ENCODE data around the gene KLK4. TPM values are rescaled to one million over a fixed set of nuclear protein-coding genes. Genes with fewer than 3 reads are reported as not detected.
A peak's percentile ranks its signal among the peaks of the same experiment; 100 is the strongest.

The KLK4 gene
- total and polyA plus RNA-seq, 7 experiments from 2014 or later, result not detected

DNA sequence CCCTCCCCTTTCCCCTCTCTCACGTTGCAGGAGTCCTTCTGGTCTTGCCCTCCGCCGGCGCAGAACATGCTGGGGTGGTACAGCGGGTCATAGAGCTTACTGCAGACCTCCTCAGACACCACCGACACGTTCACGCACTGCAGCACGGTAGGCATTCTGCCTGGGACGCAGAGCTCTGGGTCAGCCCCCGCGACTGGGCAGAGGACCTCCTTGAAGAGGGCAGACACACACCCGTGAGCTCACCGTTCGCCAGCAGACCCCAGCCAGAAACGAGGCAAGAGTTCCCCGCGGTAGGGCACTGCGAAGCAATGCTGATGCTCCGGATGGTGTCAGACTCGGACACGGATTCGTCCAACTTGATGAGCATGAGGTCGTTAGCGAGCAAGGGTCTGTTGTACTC is 2.9 kb downstream of the KLK4 start:
- H3K4me3 ChIP-seq (ENCODE audit: low read length), result no peak overlapping the region
- ATAC-seq, result no peak
- H3K4me1 Mint-ChIP-seq, result peaks cover 0 to 11% (median 6%) of the 10 kb centered on the region in 7 donors
- no peaks in the 10 kb centered on the region for H3K36me3 ChIP-seq (ENCODE audit: control insufficient read depth in 2 of 3, insufficient read depth in 3 of 3, low read length in 3 of 3)
- no peak overlapping the region for H3K27ac Mint-ChIP-seq
- H3K36me3 Mint-ChIP-seq, result no peaks in the 10 kb centered on the region
- no peak overlapping the region for H3K27ac ChIP-seq (ENCODE audit: low read depth, low read length)
- H3K9me3 ChIP-seq (ENCODE audit: control insufficient read depth in 2 of 3, low read length in 3 of 3), result no peaks in the 10 kb centered on the region
- H3K4me1 ChIP-seq (ENCODE audit: control insufficient read depth in 2 of 2, insufficient read depth in 2 of 2, low read length in 2 of 2), result no peaks in the 10 kb centered on the region
- ChIA-PET CTCF (no interaction called here), POLR2A (no interaction called here)
- peak overlapping the region in 2 of 10 donors; percentile 19 to 73 for H3K4me3 Mint-ChIP-seq
- H3K9me3 Mint-ChIP-seq, result peaks cover 0 to 4% (median 0%) of the 10 kb centered on the region in 11 donors
- H3K27me3 Mint-ChIP-seq, result peaks cover 37 to 83% (median 70%) of the 10 kb centered on the region in 5 donors
- intact Hi-C loops (cut with micrococcal nuclease), result no loop called here
- DNase-seq, result no peak
- peaks cover 0 to 3% of the 10 kb centered on the region in 2 donors for H3K27me3 ChIP-seq (ENCODE audit: control insufficient read depth in 2 of 2, insufficient read depth in 2 of 2, low read length in 2 of 2)

DNA sequence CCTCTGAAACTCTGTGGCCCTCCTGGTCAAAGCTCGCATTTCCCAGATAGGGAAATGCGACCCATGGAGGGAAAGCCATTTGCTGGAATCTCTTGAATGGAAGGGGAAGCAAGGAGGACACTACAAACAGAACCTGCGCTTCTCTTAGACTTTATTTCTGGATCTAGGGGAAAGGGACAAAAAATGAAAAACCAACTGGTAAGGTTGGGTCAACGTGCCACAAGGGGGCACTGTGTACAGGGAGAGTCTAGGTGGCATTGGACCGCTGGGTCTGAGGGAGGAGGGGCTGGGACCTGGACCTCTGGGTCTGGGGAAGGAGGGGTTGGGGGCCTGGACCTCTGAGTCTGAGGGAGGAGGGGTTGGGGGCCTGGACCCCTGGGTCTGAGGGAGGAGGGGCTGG is 5.0 kb downstream of the KLK4 start:
- Mint-ChIP-seq H3K9me3 (peaks cover 0 to 4% (median 0%) of the 10 kb centered on the region in 11 donors), H3K36me3 (no peaks in the 10 kb centered on the region), H3K27me3 (peaks cover 39 to 73% (median 69%) of the 10 kb centered on the region in 5 donors), H3K4me3 (no peak overlapping the region), H3K27ac (no peak overlapping the region), H3K4me1 (peaks cover 0 to 11% (median 6%) of the 10 kb centered on the region in 7 donors)
- Histone ChIP-seq H3K27ac (ENCODE audit: low read depth, low read length) (no peak overlapping the region), H3K27me3 (ENCODE audit: control insufficient read depth in 2 of 2, insufficient read depth in 2 of 2, low read length in 2 of 2) (peaks cover 0 to 3% of the 10 kb centered on the region in 2 donors), H3K9me3 (ENCODE audit: control insufficient read depth in 2 of 3, low read length in 3 of 3) (no peaks in the 10 kb centered on the region), H3K36me3 (ENCODE audit: control insufficient read depth in 2 of 3, insufficient read depth in 3 of 3, low read length in 3 of 3) (no peaks in the 10 kb centered on the region), H3K4me1 (ENCODE audit: control insufficient read depth in 2 of 2, insufficient read depth in 2 of 2, low read length in 2 of 2) (no peaks in the 10 kb centered on the region), H3K4me3 (ENCODE audit: low read length) (no peak overlapping the region)
- ChIA-PET CTCF (no interaction called here), POLR2A (no interaction called here)
- peak in 2 of 9 donors; percentile 9 to 44 for DNase-seq
- intact Hi-C loops (cut with micrococcal nuclease), result loop anchor here in 1 of 2 donors (1.0 kb wide), 1 partner anchor 16 kb away; no protein-coding TSS in a partner anchor
- ATAC-seq, result no peak

DNA sequence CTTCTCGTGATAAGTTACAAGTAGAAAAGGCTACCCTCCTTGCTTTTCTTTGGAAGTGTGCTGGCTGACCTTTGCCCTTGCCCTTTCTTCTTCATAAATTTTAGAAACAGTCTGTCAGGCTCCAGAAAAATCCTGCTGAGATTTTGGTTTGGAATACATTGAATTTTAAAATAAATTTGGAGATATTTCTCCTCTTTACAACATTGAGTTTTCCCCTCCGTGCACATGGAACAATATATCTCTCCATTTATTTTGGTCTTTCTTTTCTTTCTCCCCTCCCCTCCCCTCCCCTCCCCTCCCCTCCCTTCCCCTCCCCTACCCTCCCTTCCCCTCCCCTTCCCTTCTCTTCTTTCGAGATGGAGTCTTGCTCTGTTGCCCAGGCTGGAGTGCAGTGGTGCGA is 8.6 kb downstream of the KLK4 start:
- CTCF ChIA-PET, result no interaction called here
- Histone ChIP-seq H3K4me3 (ENCODE audit: low read length) (no peak overlapping the region), H3K9me3 (ENCODE audit: control insufficient read depth in 2 of 3, low read length in 3 of 3) (no peaks in the 10 kb centered on the region), H3K27ac (ENCODE audit: low read depth, low read length) (no peak overlapping the region), H3K27me3 (ENCODE audit: control insufficient read depth in 2 of 2, insufficient read depth in 2 of 2, low read length in 2 of 2) (no peaks in the 10 kb centered on the region), H3K4me1 (ENCODE audit: control insufficient read depth in 2 of 2, insufficient read depth in 2 of 2, low read length in 2 of 2) (no peaks in the 10 kb centered on the region), H3K36me3 (ENCODE audit: control insufficient read depth in 2 of 3, insufficient read depth in 3 of 3, low read length in 3 of 3) (no peaks in the 10 kb centered on the region)
- Mint-ChIP-seq H3K27me3 (peaks cover 8 to 54% (median 52%) of the 10 kb centered on the region in 5 donors), H3K4me3 (no peak overlapping the region), H3K4me1 (peaks cover 0 to 1% (median 0%) of the 10 kb centered on the region in 7 donors), H3K27ac (no peak overlapping the region), H3K9me3 (peaks cover 0 to 3% (median 0%) of the 10 kb centered on the region in 11 donors), H3K36me3 (no peaks in the 10 kb centered on the region)
- POLR2A ChIA-PET, result no interaction called here
- ATAC-seq (no peak), DNase-seq (no peak)
- intact Hi-C loops (cut with micrococcal nuclease), result no loop called here

DNA sequence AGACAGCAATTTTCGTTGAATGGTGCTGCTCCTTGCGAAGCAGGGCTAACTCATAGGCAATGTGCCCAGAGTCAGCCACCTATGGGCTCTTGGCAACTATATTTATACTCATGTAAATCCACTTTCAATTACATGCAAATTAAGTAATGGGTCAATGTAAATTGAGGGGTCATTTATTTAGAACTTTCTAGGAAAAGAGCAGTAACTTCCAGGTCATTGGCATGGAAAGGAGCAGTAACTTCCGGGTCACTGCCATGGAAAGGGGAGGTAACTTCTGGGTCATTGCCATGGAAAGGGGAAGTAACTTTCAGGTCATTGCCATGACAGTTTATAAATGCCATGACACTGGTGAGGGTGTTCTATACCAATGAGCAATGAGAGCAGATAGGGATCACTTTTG is 11.6 kb downstream of the KLK4 start:
- ChIA-PET CTCF (interaction anchor here (0.6 kb wide), 1 partner anchor 117 kb away, joined by 3 read pairs; no protein-coding TSS in a partner anchor), POLR2A (no interaction called here)
- intact Hi-C loops (cut with micrococcal nuclease), result no loop called here
- Mint-ChIP-seq H3K36me3 (peaks cover 0 to 4% (median 0%) of the 10 kb centered on the region in 5 donors), H3K27ac (no peak overlapping the region), H3K27me3 (peaks cover 5 to 51% (median 34%) of the 10 kb centered on the region in 5 donors), H3K9me3 (peaks cover 0 to 15% (median 5%) of the 10 kb centered on the region in 11 donors), H3K4me3 (no peak overlapping the region), H3K4me1 (peaks cover 0 to 1% (median 0%) of the 10 kb centered on the region in 7 donors)
- Histone ChIP-seq H3K27me3 (ENCODE audit: control insufficient read depth in 2 of 2, insufficient read depth in 2 of 2, low read length in 2 of 2) (no peaks in the 10 kb centered on the region), H3K27ac (ENCODE audit: low read depth, low read length) (no peak overlapping the region), H3K36me3 (ENCODE audit: control insufficient read depth in 2 of 3, insufficient read depth in 3 of 3, low read length in 3 of 3) (no peaks in the 10 kb centered on the region), H3K4me1 (ENCODE audit: control insufficient read depth in 2 of 2, insufficient read depth in 2 of 2, low read length in 2 of 2) (no peaks in the 10 kb centered on the region), H3K4me3 (ENCODE audit: low read length) (no peak overlapping the region), H3K9me3 (ENCODE audit: control insufficient read depth in 2 of 3, low read length in 3 of 3) (peaks cover 0 to 5% (median 0%) of the 10 kb centered on the region in 3 experiments)
- ATAC-seq (no peak), DNase-seq (no peak)

DNA sequence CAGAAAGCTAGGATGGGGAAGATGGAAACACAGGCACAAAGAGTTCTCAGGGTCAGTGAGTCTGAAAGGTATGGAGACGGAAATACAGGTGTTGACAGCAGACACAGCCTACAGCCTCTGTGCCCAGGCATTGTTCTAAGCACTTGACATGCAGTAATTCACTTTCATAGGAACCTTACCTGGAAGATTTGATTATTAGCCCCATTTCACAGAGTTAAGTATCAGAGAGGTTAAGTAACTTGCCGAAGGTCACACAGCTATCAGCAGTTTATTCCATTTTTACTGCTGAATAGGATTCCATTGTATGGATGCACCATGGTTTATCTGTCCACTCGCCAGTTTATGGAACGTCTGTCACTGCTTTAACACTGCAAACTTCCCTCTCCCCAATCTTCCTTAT is 13.2 kb downstream of the KLK4 start:
- Mint-ChIP-seq H3K9me3 (peaks cover 0 to 23% (median 5%) of the 10 kb centered on the region in 11 donors), H3K36me3 (peaks cover 0 to 4% (median 0%) of the 10 kb centered on the region in 5 donors), H3K27me3 (peaks cover 5 to 61% (median 37%) of the 10 kb centered on the region in 5 donors), H3K27ac (no peak overlapping the region), H3K4me1 (peaks cover 0 to 1% (median 0%) of the 10 kb centered on the region in 7 donors), H3K4me3 (no peak overlapping the region)
- ChIA-PET CTCF (no interaction called here), POLR2A (no interaction called here)
- Histone ChIP-seq H3K9me3 (ENCODE audit: control insufficient read depth in 2 of 3, low read length in 3 of 3) (peaks cover 0 to 9% (median 0%) of the 10 kb centered on the region in 3 experiments), H3K4me1 (ENCODE audit: control insufficient read depth in 2 of 2, insufficient read depth in 2 of 2, low read length in 2 of 2) (no peaks in the 10 kb centered on the region), H3K4me3 (ENCODE audit: low read length) (no peak overlapping the region), H3K27ac (ENCODE audit: low read depth, low read length) (no peak overlapping the region), H3K27me3 (ENCODE audit: control insufficient read depth in 2 of 2, insufficient read depth in 2 of 2, low read length in 2 of 2) (no peaks in the 10 kb centered on the region), H3K36me3 (ENCODE audit: control insufficient read depth in 2 of 3, insufficient read depth in 3 of 3, low read length in 3 of 3) (no peaks in the 10 kb centered on the region)
- DNase-seq (no peak), ATAC-seq (no peak)
- intact Hi-C loops (cut with micrococcal nuclease), result no loop called here

DNA sequence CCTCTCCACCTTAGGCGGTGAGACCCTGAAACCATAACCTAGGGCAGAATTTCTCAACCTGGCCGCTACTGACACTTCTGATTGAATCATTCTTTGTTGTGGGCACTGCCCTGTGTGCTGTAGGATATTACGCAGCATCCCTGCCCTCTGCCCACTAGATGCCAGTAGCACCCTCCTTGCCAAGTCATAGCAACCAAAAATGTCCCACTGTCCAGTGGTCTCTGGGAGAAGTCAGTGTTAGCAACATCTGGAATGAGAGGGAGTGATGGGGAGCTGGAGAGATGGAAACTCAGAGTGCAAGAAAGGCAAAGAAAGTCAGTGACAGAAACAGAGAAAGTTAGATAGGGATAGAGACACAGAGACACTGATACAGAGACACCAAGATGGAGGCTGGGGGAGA is 13.6 kb downstream of the KLK4 start:
- H3K36me3 ChIP-seq (ENCODE audit: control insufficient read depth in 2 of 3, insufficient read depth in 3 of 3, low read length in 3 of 3), result no peaks in the 10 kb centered on the region
- no peak for DNase-seq
- intact Hi-C loops (cut with micrococcal nuclease), result no loop called here
- H3K4me1 ChIP-seq (ENCODE audit: control insufficient read depth in 2 of 2, insufficient read depth in 2 of 2, low read length in 2 of 2), result no peaks in the 10 kb centered on the region
- no peaks in the 10 kb centered on the region for H3K27me3 ChIP-seq (ENCODE audit: control insufficient read depth in 2 of 2, insufficient read depth in 2 of 2, low read length in 2 of 2)
- peaks cover 0 to 4% (median 0%) of the 10 kb centered on the region in 5 donors for H3K36me3 Mint-ChIP-seq
- peaks cover 5 to 64% (median 35%) of the 10 kb centered on the region in 5 donors for H3K27me3 Mint-ChIP-seq
- H3K4me3 ChIP-seq (ENCODE audit: low read length), result no peak overlapping the region
- no peak overlapping the region for H3K27ac Mint-ChIP-seq
- POLR2A ChIA-PET, result no interaction called here
- H3K27ac ChIP-seq (ENCODE audit: low read depth, low read length), result no peak overlapping the region
- CTCF ChIA-PET, result no interaction called here
- H3K4me1 Mint-ChIP-seq, result peaks cover 0 to 1% (median 0%) of the 10 kb centered on the region in 7 donors
- peaks cover 0 to 9% (median 0%) of the 10 kb centered on the region in 3 experiments for H3K9me3 ChIP-seq (ENCODE audit: control insufficient read depth in 2 of 3, low read length in 3 of 3)
- ATAC-seq, result no peak
- H3K4me3 Mint-ChIP-seq, result no peak overlapping the region
- peaks cover 0 to 23% (median 5%) of the 10 kb centered on the region in 11 donors for H3K9me3 Mint-ChIP-seq

DNA sequence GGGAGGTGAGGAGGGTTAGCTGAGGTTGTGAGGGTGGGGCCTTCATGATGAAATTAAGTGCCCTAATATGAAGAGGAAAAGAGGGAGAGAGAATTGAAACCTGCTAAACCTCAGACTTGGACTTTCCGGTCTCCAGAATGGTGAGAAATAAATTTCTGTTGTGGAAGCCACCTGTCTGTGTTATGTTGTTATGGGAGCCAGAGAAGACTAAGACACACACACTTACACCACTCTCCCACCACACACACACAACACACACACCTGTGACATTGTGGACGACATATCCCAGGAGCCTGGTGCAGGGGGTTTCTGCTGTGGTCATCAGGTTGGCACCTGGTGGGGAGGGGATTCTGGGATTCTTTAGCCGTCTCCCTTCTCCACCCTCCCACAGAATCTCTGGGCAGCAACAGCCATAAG is 14.0 kb downstream of the KLK4 start:
- Mint-ChIP-seq H3K27me3 (peaks cover 3 to 64% (median 35%) of the 10 kb centered on the region in 5 donors), H3K36me3 (peaks cover 0 to 4% (median 0%) of the 10 kb centered on the region in 5 donors), H3K4me3 (no peak overlapping the region), H3K9me3 (peaks cover 0 to 23% (median 5%) of the 10 kb centered on the region in 11 donors), H3K4me1 (peaks cover 0 to 1% (median 0%) of the 10 kb centered on the region in 7 donors), H3K27ac (no peak overlapping the region)
- ChIA-PET CTCF (no interaction called here), POLR2A (no interaction called here)
- Histone ChIP-seq H3K36me3 (ENCODE audit: control insufficient read depth in 2 of 3, insufficient read depth in 3 of 3, low read length in 3 of 3) (no peaks in the 10 kb centered on the region), H3K4me1 (ENCODE audit: control insufficient read depth in 2 of 2, insufficient read depth in 2 of 2, low read length in 2 of 2) (no peaks in the 10 kb centered on the region), H3K27ac (ENCODE audit: low read depth, low read length) (no peak overlapping the region), H3K27me3 (ENCODE audit: control insufficient read depth in 2 of 2, insufficient read depth in 2 of 2, low read length in 2 of 2) (no peaks in the 10 kb centered on the region), H3K9me3 (ENCODE audit: control insufficient read depth in 2 of 3, low read length in 3 of 3) (peaks cover 0 to 9% (median 0%) of the 10 kb centered on the region in 3 experiments), H3K4me3 (ENCODE audit: low read length) (no peak overlapping the region)
- DNase-seq, result no peak
- ATAC-seq, result no peak
- intact Hi-C loops (cut with micrococcal nuclease), result no loop called here
